AG09309 (cell line): ENCODE measurements around the gene LYVE1.

Experiments used
- DNase-seq: peaks from one replicate; pipeline ENCODE4 v3.0.0-alpha.2; 2010; ENCODE audit warnings: low read depth
- H3K4me3 ChIP-seq: 2 replicates; pipeline ENCODE4 v1.5.1; 2011; ENCODE audit warnings: mild to moderate bottlenecking, low read depth, low read length, moderate library complexity; ENCODE audit not compliant: control insufficient read depth
- TF ChIP-seq, protein P1 (sequence below): IDR thresholded peaks from 2 replicates; pipeline ENCODE4 v1.5.1; 2011; ENCODE audit warnings: mild to moderate bottlenecking, low read depth, low read length, inconsistent platforms; ENCODE audit not compliant: insufficient read depth, control insufficient read depth; ENCODE audit errors: missing control alignments

LYVE1 gene

GRCh38 chr11:10587388-10587787 is 18.9 kb upstream of the LYVE1 start:
- DNase-seq = no peak

DNA sequence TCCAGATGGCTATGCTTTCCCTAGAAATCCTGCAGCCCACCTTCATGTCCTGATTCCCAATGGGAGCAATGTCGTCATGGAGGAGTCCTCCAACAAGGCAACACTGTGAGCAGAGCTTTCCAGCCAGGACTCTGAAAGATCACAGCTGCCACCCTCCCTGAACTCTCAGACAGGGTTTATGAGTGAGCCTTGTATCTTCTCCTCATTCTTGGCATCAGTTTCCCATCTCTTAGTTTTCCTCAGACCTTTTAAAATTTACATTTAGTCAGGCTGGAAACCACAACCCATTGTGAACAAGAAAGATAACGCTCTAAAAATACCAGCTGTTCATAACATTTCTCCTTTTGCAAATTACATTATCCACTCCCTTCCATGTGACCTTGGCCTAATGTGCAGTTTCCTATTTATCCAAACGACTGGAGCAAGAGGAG is 15.6 kb upstream of the LYVE1 start:
- DNase-seq = peak; percentile 35
- no peak overlapping the region for H3K4me3 ChIP-seq
- TF ChIP-seq, protein P1, sequence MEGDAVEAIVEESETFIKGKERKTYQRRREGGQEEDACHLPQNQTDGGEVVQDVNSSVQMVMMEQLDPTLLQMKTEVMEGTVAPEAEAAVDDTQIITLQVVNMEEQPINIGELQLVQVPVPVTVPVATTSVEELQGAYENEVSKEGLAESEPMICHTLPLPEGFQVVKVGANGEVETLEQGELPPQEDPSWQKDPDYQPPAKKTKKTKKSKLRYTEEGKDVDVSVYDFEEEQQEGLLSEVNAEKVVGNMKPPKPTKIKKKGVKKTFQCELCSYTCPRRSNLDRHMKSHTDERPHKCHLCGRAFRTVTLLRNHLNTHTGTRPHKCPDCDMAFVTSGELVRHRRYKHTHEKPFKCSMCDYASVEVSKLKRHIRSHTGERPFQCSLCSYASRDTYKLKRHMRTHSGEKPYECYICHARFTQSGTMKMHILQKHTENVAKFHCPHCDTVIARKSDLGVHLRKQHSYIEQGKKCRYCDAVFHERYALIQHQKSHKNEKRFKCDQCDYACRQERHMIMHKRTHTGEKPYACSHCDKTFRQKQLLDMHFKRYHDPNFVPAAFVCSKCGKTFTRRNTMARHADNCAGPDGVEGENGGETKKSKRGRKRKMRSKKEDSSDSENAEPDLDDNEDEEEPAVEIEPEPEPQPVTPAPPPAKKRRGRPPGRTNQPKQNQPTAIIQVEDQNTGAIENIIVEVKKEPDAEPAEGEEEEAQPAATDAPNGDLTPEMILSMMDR = no peak

More at GRCh38 chr11:10587388-10587787, 18.9 kb upstream of the LYVE1 start:
- TF ChIP-seq, protein P1 = no peak
- no peak overlapping the region for H3K4me3 ChIP-seq

DNA sequence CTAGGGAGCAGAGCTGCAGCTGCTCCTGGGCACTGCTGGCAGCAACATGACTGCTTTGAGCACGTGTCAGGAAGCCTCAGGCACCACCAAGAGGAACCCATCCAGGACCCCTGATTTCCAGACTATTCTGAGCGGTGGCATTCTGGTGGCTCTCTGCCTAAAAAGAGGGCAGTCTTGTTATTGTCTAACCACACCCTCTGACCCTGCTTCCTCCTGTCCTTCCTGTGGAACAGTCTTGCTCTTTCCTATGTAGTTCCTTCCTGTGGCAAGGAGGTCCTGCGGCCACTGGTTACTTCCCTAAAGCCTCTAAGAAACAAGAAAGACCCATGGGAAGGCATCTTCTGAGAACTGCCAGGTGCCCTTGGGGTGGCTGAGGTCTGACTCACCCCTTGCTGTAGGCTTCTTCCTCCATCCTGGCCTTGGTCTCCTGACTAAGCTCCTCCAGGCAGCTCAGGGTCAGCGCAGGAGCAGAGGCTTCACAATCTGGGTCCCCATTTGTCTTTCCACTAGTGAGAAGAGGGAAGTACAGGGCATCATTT is 13.1 kb upstream of the LYVE1 start:
- no peak for DNase-seq
- H3K4me3 ChIP-seq = no peak overlapping the region
- TF ChIP-seq, protein P1 = no peak

- no peak overlapping the region for H3K4me3 ChIP-seq
- no peak for DNase-seq
- TF ChIP-seq, protein P1 = no peak
These were observed 12.2 kb upstream of the LYVE1 start for GRCh38 chr11:10580623-10581022.

DNA sequence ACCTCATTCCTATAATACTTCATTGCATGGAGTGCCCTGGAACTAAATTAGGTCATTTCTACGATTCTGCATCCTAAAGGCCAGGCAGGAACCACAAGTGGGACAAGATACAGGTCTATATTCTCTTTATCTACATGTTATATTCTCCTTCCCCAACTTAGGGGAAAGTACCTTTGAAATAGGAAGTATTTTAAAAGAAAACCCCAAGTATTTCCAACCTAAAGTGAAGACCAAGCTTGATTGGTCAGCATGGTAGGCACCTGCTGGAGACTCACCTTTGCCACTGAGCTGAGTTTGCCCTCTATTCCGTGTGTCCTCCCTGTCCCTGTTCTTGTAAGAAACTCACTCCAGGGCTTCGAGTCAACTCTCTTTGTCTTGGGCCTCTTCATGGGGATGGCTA is 11.2 kb upstream of the LYVE1 start:
- TF ChIP-seq, protein P1 = no peak
- DNase-seq = no peak
- H3K4me3 ChIP-seq = no peak overlapping the region

DNA sequence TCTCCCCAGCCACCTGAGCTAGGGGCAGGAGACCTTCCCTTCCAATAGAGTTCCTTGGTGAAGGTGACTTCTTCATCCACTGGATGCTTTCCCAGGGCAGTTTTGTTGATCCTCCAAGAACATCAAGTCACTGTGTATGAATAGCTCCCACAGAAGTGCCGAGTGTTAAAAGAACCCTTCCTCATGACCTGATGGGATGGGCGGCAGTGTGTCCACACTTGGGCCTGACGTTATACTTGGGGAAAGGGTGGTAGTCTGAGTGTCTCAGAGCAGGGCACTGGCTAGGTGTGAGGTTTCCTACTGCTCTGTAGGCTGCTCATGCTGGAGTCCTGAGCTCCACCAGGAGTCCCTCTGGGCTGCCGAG is 7.6 kb upstream of the LYVE1 start:
- no peak for DNase-seq
- TF ChIP-seq, protein P1 = no peak
- no peak overlapping the region for H3K4me3 ChIP-seq
